Caco-2 (cell line): ENCODE measurements around the gene SOBP. TPM values are rescaled to one million over a fixed set of nuclear protein-coding genes. Genes with fewer than 3 reads are reported as not detected.

ENCODE experiments used
- BruUV-seq: library from RNA; stranded (reverse); fragments of 400-500 nt; replicated peaks from 2 replicates; lab custom pipeline; 2021; lab: Mats Ljungman, UMichigan
- CTCF ChIA-PET: fragments of 300-600 bp; sonication (Branson Sonifier 250); formaldehyde crosslinking; loops from one replicate; lab custom pipeline; 2022; ENCODE audit warnings: antibody characterized with exemption; lab: Charles Lee
- POLR2A ChIA-PET: fragments of 300-600 bp; sonication (Branson Sonifier 250); formaldehyde crosslinking; loops from one replicate; lab custom pipeline; 2022; ENCODE audit warnings: antibody characterized with exemption; lab: Charles Lee
- DNase-seq, 2 experiments: peaks; one replicate each; pipeline versions ENCODE4 v3.0.0 to v3.0.0-alpha.2; 2020 to 2022
- H3K27me3 ChIP-seq: replicated peaks from 2 replicates; pipeline ENCODE4 v1.6.0; 2011; ENCODE audit warnings: low read length; ENCODE audit not compliant: control insufficient read depth, insufficient read depth
- H3K36me3 ChIP-seq: 2 replicates; pipeline ENCODE4 v1.5.1; 2011; ENCODE audit warnings: low read length; ENCODE audit not compliant: control insufficient read depth, insufficient read depth
- H3K4me1 ChIP-seq: fragments of 250-450 bp; sonication (Bioruptor Pico); 2 replicates; pipeline ENCODE4 v1.5.1; 2020; ENCODE audit warnings: mild to moderate bottlenecking
- H3K4me3 ChIP-seq: 2 replicates; pipeline ENCODE4 v1.5.1; 2011; ENCODE audit warnings: low read depth, mild to moderate bottlenecking, control low read depth, low read length
- H3K9me3 ChIP-seq: fragments of 250-450 bp; sonication (Bioruptor Pico); 2 replicates; pipeline ENCODE4 v1.5.1; 2020; ENCODE audit warnings: mild to moderate bottlenecking, moderate library complexity
- H3K27ac Mint-ChIP-seq: one replicate; pipeline ENCODE4 v1.8.0; 2022; ENCODE audit warnings: mixed read lengths; ENCODE audit not compliant: unreplicated experiment
- H3K27me3 Mint-ChIP-seq: one replicate; pipeline ENCODE4 v1.8.0; 2022; ENCODE audit warnings: mixed read lengths; ENCODE audit not compliant: insufficient read depth, unreplicated experiment
- H3K36me3 Mint-ChIP-seq: one replicate; pipeline ENCODE4 v1.8.0; 2022; ENCODE audit warnings: mild to moderate bottlenecking, mixed read lengths; ENCODE audit not compliant: insufficient read depth, unreplicated experiment
- H3K4me1 Mint-ChIP-seq: one replicate; pipeline ENCODE4 v1.8.0; 2022; ENCODE audit warnings: low read depth, mixed read lengths; ENCODE audit not compliant: unreplicated experiment
- H3K4me3 Mint-ChIP-seq: one replicate; pipeline ENCODE4 v1.8.0; 2022; ENCODE audit warnings: mild to moderate bottlenecking, moderate library complexity, mixed read lengths; ENCODE audit not compliant: unreplicated experiment
- H3K9me3 Mint-ChIP-seq: one replicate; pipeline ENCODE4 v1.8.0; 2022; ENCODE audit warnings: mixed read lengths; ENCODE audit not compliant: unreplicated experiment
- intact Hi-C: fragments of 100-400 bp; cut with micrococcal nuclease; formaldehyde crosslinking; loops from one replicate; pipeline ENCODE4 v1.10.0; 2022; ENCODE audit not compliant: unreplicated experiment
- total RNA-seq: library from RNA; stranded (reverse); gene quantifications from 2 replicates; pipeline ENCODE4 v1.2.3, GENCODE V29; 2022
- TF ChIP-seq, protein P1 (sequence below), 2 experiments: fragments of 200-600 bp in 1 of 2; IDR thresholded peaks; 1 replicate in 1 of 2; 2 replicates in 1 of 2; pipeline versions ENCODE4 v1.5.1 to v1.8.0; 2011 to 2022; ENCODE audit warnings: antibody characterized with exemption in 1 of 2, control low read depth in 1 of 2, inconsistent platforms in 1 of 2, low read depth in 1 of 2, low read length in 1 of 2, mild to moderate bottlenecking in 1 of 2, moderate library complexity in 1 of 2; ENCODE audit not compliant: insufficient read depth in 1 of 2, severe bottlenecking in 1 of 2, unreplicated experiment in 1 of 2

Gene SOBP
- total RNA-seq, 1 experiment from 2014 or later: not detected

GRCh38 chr6:107684996-107685395 lies 195.1 kb downstream of the SOBP start:
- POLR2A ChIA-PET: no interaction called here
- BruUV-seq: no TSS peak
- no peak overlapping the region for H3K4me3 Mint-ChIP-seq

DNA sequence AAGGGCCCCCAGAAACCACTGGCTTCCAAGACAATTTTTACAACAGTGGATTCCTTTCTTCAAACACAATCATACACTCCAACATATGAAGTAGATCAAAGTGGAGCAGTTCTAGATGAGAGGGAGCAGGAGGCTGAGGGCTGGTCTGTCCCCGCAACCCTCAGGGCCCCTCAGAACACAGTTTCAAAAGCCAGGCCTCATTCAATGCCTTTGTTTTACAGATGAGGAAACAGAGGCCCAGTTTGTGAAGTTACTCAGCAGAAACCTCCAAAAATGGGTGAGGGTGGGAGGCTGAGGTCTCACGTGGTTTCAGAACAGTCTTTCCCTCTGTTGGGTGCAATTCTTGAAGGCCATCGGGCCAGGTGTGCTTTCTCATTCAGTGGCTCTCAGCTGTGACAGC lies 199.3 kb downstream of the SOBP start:
- no peak overlapping the region for H3K4me3 Mint-ChIP-seq
- intact Hi-C loops: no loop called here
- no peaks in the 10 kb centered on the region for H3K9me3 Mint-ChIP-seq
- H3K4me1 ChIP-seq: no peaks in the 10 kb centered on the region
- H3K9me3 ChIP-seq: no peaks in the 10 kb centered on the region; the same call in 1 of the 2 replicates
- no peaks in the 10 kb centered on the region for H3K36me3 Mint-ChIP-seq
- no peak for DNase-seq
- BruUV-seq: no TSS peak
- H3K4me3 ChIP-seq: no peak overlapping the region
- no peaks in the 10 kb centered on the region for H3K27me3 ChIP-seq
- TF ChIP-seq, protein P1, sequence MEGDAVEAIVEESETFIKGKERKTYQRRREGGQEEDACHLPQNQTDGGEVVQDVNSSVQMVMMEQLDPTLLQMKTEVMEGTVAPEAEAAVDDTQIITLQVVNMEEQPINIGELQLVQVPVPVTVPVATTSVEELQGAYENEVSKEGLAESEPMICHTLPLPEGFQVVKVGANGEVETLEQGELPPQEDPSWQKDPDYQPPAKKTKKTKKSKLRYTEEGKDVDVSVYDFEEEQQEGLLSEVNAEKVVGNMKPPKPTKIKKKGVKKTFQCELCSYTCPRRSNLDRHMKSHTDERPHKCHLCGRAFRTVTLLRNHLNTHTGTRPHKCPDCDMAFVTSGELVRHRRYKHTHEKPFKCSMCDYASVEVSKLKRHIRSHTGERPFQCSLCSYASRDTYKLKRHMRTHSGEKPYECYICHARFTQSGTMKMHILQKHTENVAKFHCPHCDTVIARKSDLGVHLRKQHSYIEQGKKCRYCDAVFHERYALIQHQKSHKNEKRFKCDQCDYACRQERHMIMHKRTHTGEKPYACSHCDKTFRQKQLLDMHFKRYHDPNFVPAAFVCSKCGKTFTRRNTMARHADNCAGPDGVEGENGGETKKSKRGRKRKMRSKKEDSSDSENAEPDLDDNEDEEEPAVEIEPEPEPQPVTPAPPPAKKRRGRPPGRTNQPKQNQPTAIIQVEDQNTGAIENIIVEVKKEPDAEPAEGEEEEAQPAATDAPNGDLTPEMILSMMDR (IDR thresholded peaks at IDR 0.05; ENCODE audit: insufficient read depth in 1 of 2, low read depth in 1 of 2, low read length in 1 of 2, severe bottlenecking in 1 of 2, unreplicated experiment in 1 of 2): no peak
- no peaks in the 10 kb centered on the region for H3K4me1 Mint-ChIP-seq
- ChIA-PET POLR2A (no interaction called here), CTCF (interaction anchor here (0.6 kb wide), 1 partner anchor 561 kb away, joined by 3 read pairs; no protein-coding TSS in a partner anchor)
- H3K27me3 Mint-ChIP-seq: no peaks in the 10 kb centered on the region
- H3K36me3 ChIP-seq: no peaks in the 10 kb centered on the region
- H3K27ac Mint-ChIP-seq: no peak overlapping the region

More at GRCh38 chr6:107684996-107685395, 195.1 kb downstream of the SOBP start:
- Histone ChIP-seq H3K4me3 (no peak overlapping the region), H3K36me3 (no peaks in the 10 kb centered on the region), H3K27me3 (no peaks in the 10 kb centered on the region), H3K4me1 (no peaks in the 10 kb centered on the region), H3K9me3 (no peaks in the 10 kb centered on the region)
- H3K27ac Mint-ChIP-seq: no peak overlapping the region
- TF ChIP-seq, protein P1 (IDR thresholded peaks at IDR 0.05; ENCODE audit: insufficient read depth in 1 of 2, low read depth in 1 of 2, low read length in 1 of 2, severe bottlenecking in 1 of 2, unreplicated experiment in 1 of 2): no peak
- intact Hi-C loops: no loop called here
- H3K36me3 Mint-ChIP-seq: no peaks in the 10 kb centered on the region
- CTCF ChIA-PET: no interaction called here
- peaks cover 3% of the 10 kb centered on the region for H3K27me3 Mint-ChIP-seq
- DNase-seq: no peak
- H3K4me1 Mint-ChIP-seq: no peaks in the 10 kb centered on the region
- H3K9me3 Mint-ChIP-seq: no peaks in the 10 kb centered on the region

GRCh38 chr6:107689951-107690642 lies 200.2 kb downstream of the SOBP start:
- Mint-ChIP-seq H3K27ac (no peak overlapping the region), H3K9me3 (no peaks in the 10 kb centered on the region), H3K4me3 (no peak overlapping the region), H3K36me3 (no peaks in the 10 kb centered on the region), H3K27me3 (no peaks in the 10 kb centered on the region), H3K4me1 (no peaks in the 10 kb centered on the region)
- TF ChIP-seq, protein P1 (IDR thresholded peaks at IDR 0.05; ENCODE audit: insufficient read depth in 1 of 2, low read depth in 1 of 2, low read length in 1 of 2, severe bottlenecking in 1 of 2, unreplicated experiment in 1 of 2): no peak
- Histone ChIP-seq H3K4me3 (no peak overlapping the region), H3K27me3 (no peaks in the 10 kb centered on the region), H3K9me3 (no peaks in the 10 kb centered on the region; the same call in 1 of the 2 replicates), H3K4me1 (no peaks in the 10 kb centered on the region), H3K36me3 (no peaks in the 10 kb centered on the region)
- ChIA-PET CTCF (interaction anchor here (0.6 kb wide), 2 partner anchors 557 to 562 kb away, joined by 3 to 5 read pairs; no protein-coding TSS in a partner anchor), POLR2A (no interaction called here)
- intact Hi-C loops: no loop called here
- no peak for DNase-seq
- no TSS peak for BruUV-seq
